ENCODE results near the gene CORIN. TPM values are rescaled to one million over a fixed set of nuclear protein-coding genes. Genes with fewer than 3 reads are reported as not detected.

CORIN gene
- total and polyA plus RNA-seq, 2 donors (not counting 1 experiment from before 2014, with no cell fraction given) = 0.25 TPM; not detected in 1

- Mint-ChIP-seq H3K27me3 (peaks cover 39% of the 10 kb centered on the region), H3K9me3 (ENCODE audit: insufficient read depth) (no peaks in the 10 kb centered on the region), H3K27ac (no peak overlapping the region), H3K4me3 (no peak overlapping the region), H3K4me1 (no peaks in the 10 kb centered on the region)
- DNase-seq (no peak), ATAC-seq (ENCODE audit: low read depth) (no peak)
- H3K9ac ChIP-seq (ENCODE audit: low read length) = no peak overlapping the region
- ChIA-PET POLR2A (no interaction called here), CTCF (no interaction called here)
- no peaks in the 10 kb centered on the region for H3K4me1 ChIP-seq (ENCODE audit: control insufficient read depth in 2 of 2, insufficient read depth in 2 of 2, low read length in 2 of 2)
- TF ChIP-seq CTCF (IDR thresholded peaks at IDR 0.05) (no peak), EZH2 (IDR thresholded peaks at IDR 0.05; ENCODE audit: borderline replicate concordance, insufficient read depth, low read depth, low read length, poor library complexity, severe bottlenecking) (no peak)
- no peak overlapping the region for H3K27ac ChIP-seq (ENCODE audit: low read length in 2 of 2)
- H3K4me2 ChIP-seq (replicated peaks; ENCODE audit: low read depth, low read length, poor library complexity, severe bottlenecking) = no peak overlapping the region
- intact Hi-C loops (cut with micrococcal nuclease) = no loop called here
- no peaks in the 10 kb centered on the region for H3K36me3 ChIP-seq (replicated peaks in 1 of 2; ENCODE audit: control extremely low read depth in 1 of 2, control insufficient read depth in 1 of 2, extremely low read depth in 1 of 2, insufficient read depth in 2 of 2, low read length in 1 of 2)
- no peaks in the 10 kb centered on the region for H4K20me1 ChIP-seq (ENCODE audit: control insufficient read depth, insufficient read depth, low read length, poor library complexity, severe bottlenecking)
- no peak overlapping the region for H3K4me3 ChIP-seq (ENCODE audit: control extremely low read depth in 1 of 5, extremely low read depth in 1 of 5, insufficient read depth in 1 of 5, low read depth in 2 of 5, low read length in 4 of 5)
- no peaks in the 10 kb centered on the region for H3K9me3 ChIP-seq (ENCODE audit: control extremely low read depth in 1 of 3, control insufficient read depth in 2 of 3, insufficient read depth in 1 of 3, low read length in 2 of 3)
- no peaks in the 10 kb centered on the region for H3K79me2 ChIP-seq (ENCODE audit: control insufficient read depth, insufficient read depth, low read length)
- H2AFZ ChIP-seq (ENCODE audit: insufficient read depth, low read depth, low read length, poor library complexity, severe bottlenecking) = no peak overlapping the region
- WGBS (ENCODE audit: insufficient coverage) = 100% methylated on average over 5 of the region's 7 CpGs
- peaks cover 0 to 6% (median 0%) of the 10 kb centered on the region in 4 experiments for H3K27me3 ChIP-seq (replicated peaks in 1 of 4; ENCODE audit: control extremely low read depth in 1 of 4, control insufficient read depth in 3 of 4, insufficient read depth in 4 of 4, low read length in 3 of 4)
These were observed 133.9 kb downstream of the CORIN start for GRCh38 chr4:47703956-47704355.

- ATAC-seq (ENCODE audit: low read depth) = no peak
- POLR2A ChIA-PET = no interaction called here
- H3K27me3 ChIP-seq (replicated peaks in 1 of 4; ENCODE audit: control extremely low read depth in 1 of 4, control insufficient read depth in 3 of 4, insufficient read depth in 4 of 4, low read length in 3 of 4) = peaks cover 0 to 6% (median 0%) of the 10 kb centered on the region in 4 experiments
- no peak overlapping the region for H3K27ac ChIP-seq (ENCODE audit: low read length in 2 of 2)
- H3K27ac Mint-ChIP-seq = no peak overlapping the region
- H3K36me3 ChIP-seq (replicated peaks in 1 of 2; ENCODE audit: control extremely low read depth in 1 of 2, control insufficient read depth in 1 of 2, extremely low read depth in 1 of 2, insufficient read depth in 2 of 2, low read length in 1 of 2) = no peaks in the 10 kb centered on the region
- H3K79me2 ChIP-seq (ENCODE audit: control insufficient read depth, insufficient read depth, low read length) = no peaks in the 10 kb centered on the region
- H3K4me1 ChIP-seq (ENCODE audit: control insufficient read depth in 2 of 2, insufficient read depth in 2 of 2, low read length in 2 of 2) = no peaks in the 10 kb centered on the region
- TF ChIP-seq EZH2 (IDR thresholded peaks at IDR 0.05; ENCODE audit: borderline replicate concordance, insufficient read depth, low read depth, low read length, poor library complexity, severe bottlenecking) (no peak), CTCF (IDR thresholded peaks at IDR 0.05) (no peak)
- no peak for DNase-seq
- no peaks in the 10 kb centered on the region for H3K4me1 Mint-ChIP-seq
- no peaks in the 10 kb centered on the region for H3K9me3 Mint-ChIP-seq (ENCODE audit: insufficient read depth)
- no peak overlapping the region for H3K4me3 Mint-ChIP-seq
- no peak overlapping the region for H3K9ac ChIP-seq (ENCODE audit: low read length)
- no peak overlapping the region for H3K4me2 ChIP-seq (replicated peaks; ENCODE audit: low read depth, low read length, poor library complexity, severe bottlenecking)
- H2AFZ ChIP-seq (ENCODE audit: insufficient read depth, low read depth, low read length, poor library complexity, severe bottlenecking) = no peak overlapping the region
- no peak overlapping the region for H3K4me3 ChIP-seq (ENCODE audit: control extremely low read depth in 1 of 5, extremely low read depth in 1 of 5, insufficient read depth in 1 of 5, low read depth in 2 of 5, low read length in 4 of 5)
- peaks cover 32% of the 10 kb centered on the region for H3K27me3 Mint-ChIP-seq
- WGBS (ENCODE audit: insufficient coverage) = 96% methylated on average over 4 of the region's 5 CpGs
- CTCF ChIA-PET = no interaction called here
- no peaks in the 10 kb centered on the region for H4K20me1 ChIP-seq (ENCODE audit: control insufficient read depth, insufficient read depth, low read length, poor library complexity, severe bottlenecking)
- intact Hi-C loops (cut with micrococcal nuclease) = no loop called here
- no peaks in the 10 kb centered on the region for H3K9me3 ChIP-seq (ENCODE audit: control extremely low read depth in 1 of 3, control insufficient read depth in 2 of 3, insufficient read depth in 1 of 3, low read length in 2 of 3)
These were observed 134.9 kb downstream of the CORIN start for GRCh38 chr4:47703008-47703407.

Measured in B cell (primary cell).